Trophoblast cell (in vitro differentiated cells and primary cell): Measurements from ENCODE around the gene OBSCN.

Source experiments
- DNase-seq, 2 donors: peaks; one replicate each; pipeline ENCODE4 v3.0.0-alpha.2; 2016
- H2AFZ ChIP-seq: 2 replicates; pipeline ENCODE4 v1.6.1; 2013; ENCODE audit warnings: low read length, moderate library complexity, mild to moderate bottlenecking; ENCODE audit not compliant: insufficient read depth, poor library complexity
- H2AK5ac ChIP-seq: 2 replicates; pipeline ENCODE4 v1.6.1; 2013; ENCODE audit warnings: mild to moderate bottlenecking, low read length
- H2BK120ac ChIP-seq: 2 replicates; pipeline ENCODE4 v1.6.1; 2013; ENCODE audit warnings: low read length, mild to moderate bottlenecking, moderate library complexity; ENCODE audit not compliant: insufficient read depth, poor library complexity
- H2BK12ac ChIP-seq: 2 replicates; pipeline ENCODE4 v1.6.1; 2013; ENCODE audit warnings: mild to moderate bottlenecking, low read length, moderate library complexity
- H2BK5ac ChIP-seq: 2 replicates; pipeline ENCODE4 v1.6.1; 2013; ENCODE audit warnings: low read length, low read depth, moderate library complexity, mild to moderate bottlenecking; ENCODE audit not compliant: poor library complexity
- H3K14ac ChIP-seq: 2 replicates; pipeline ENCODE4 v1.6.1; 2013; ENCODE audit warnings: mild to moderate bottlenecking, low read length
- H3K18ac ChIP-seq: 2 replicates; pipeline ENCODE4 v1.6.1; 2013; ENCODE audit warnings: mild to moderate bottlenecking, low read length
- H3K23ac ChIP-seq: 2 replicates; pipeline ENCODE4 v1.6.1; 2013; ENCODE audit warnings: low read length
- H3K27ac ChIP-seq: 2 replicates; pipeline ENCODE4 v1.5.1; 2013; ENCODE audit warnings: low read depth, mild to moderate bottlenecking, inconsistent platforms, low read length, moderate library complexity
- H3K27me3 ChIP-seq: 2 replicates; pipeline ENCODE4 v1.6.1; 2013; ENCODE audit warnings: inconsistent platforms, mild to moderate bottlenecking, low read length, moderate library complexity; ENCODE audit not compliant: insufficient read depth
- H3K36me3 ChIP-seq, 2 experiments: 1 replicate in 1 of 2; 2 replicates in 1 of 2; pipeline ENCODE4 v1.6.1; 2013; ENCODE audit warnings: low read length in 2 of 2, mild to moderate bottlenecking in 2 of 2, moderate library complexity in 1 of 2; ENCODE audit not compliant: insufficient read depth in 2 of 2, control insufficient read depth in 1 of 2
- H3K4ac ChIP-seq: 2 replicates; pipeline ENCODE4 v1.6.1; 2013; ENCODE audit warnings: low read depth, mild to moderate bottlenecking, low read length, moderate library complexity
- H3K4me1 ChIP-seq, 2 experiments: 1 replicate in 1 of 2; 2 replicates in 1 of 2; pipeline ENCODE4 v1.6.1; 2013; ENCODE audit warnings: low read length in 2 of 2, mild to moderate bottlenecking in 2 of 2, moderate library complexity in 1 of 2; ENCODE audit not compliant: insufficient read depth in 2 of 2, control insufficient read depth in 1 of 2
- H3K4me2 ChIP-seq: 2 replicates; pipeline ENCODE4 v1.6.1; 2013; ENCODE audit warnings: inconsistent platforms, mild to moderate bottlenecking, low read length, moderate library complexity
- H3K4me3 ChIP-seq: 2 replicates; pipeline ENCODE4 v1.5.1; 2013; ENCODE audit warnings: mild to moderate bottlenecking, low read depth, low read length, inconsistent platforms
- H3K79me1 ChIP-seq: one replicate; pipeline ENCODE4 v1.6.1; 2013; ENCODE audit warnings: low read length
- H3K79me2 ChIP-seq: 2 replicates; pipeline ENCODE4 v1.6.1; 2013; ENCODE audit warnings: low read length, mild to moderate bottlenecking; ENCODE audit not compliant: control insufficient read depth, insufficient read depth, poor library complexity
- H3K9ac ChIP-seq: 2 replicates; pipeline ENCODE4 v1.6.1; 2013; ENCODE audit warnings: mild to moderate bottlenecking, low read length
- H3K9me3 ChIP-seq: 2 replicates; pipeline ENCODE4 v1.6.1; 2013; ENCODE audit warnings: low read depth, mild to moderate bottlenecking, control low read depth, inconsistent platforms, low read length; ENCODE audit not compliant: insufficient read depth
- H4K12ac ChIP-seq: 2 replicates; pipeline ENCODE4 v1.6.1; 2013; ENCODE audit warnings: low read depth, mild to moderate bottlenecking, low read length, moderate library complexity
- H4K8ac ChIP-seq: 2 replicates; pipeline ENCODE4 v1.6.1; 2013; ENCODE audit warnings: low read depth, mild to moderate bottlenecking, low read length, moderate library complexity
- H4K91ac ChIP-seq: one replicate; pipeline ENCODE4 v1.6.1; 2013; ENCODE audit warnings: low read depth, mild to moderate bottlenecking, low read length, moderate library complexity
- WGBS: extraction: QIAGEN DNeasy Blood & Tissue Kit; methylation state at CpG from one replicate; pipeline ENCODE4 v1.1.7; 2013; ENCODE audit warnings: missing lambda C conversion rate; ENCODE audit not compliant: insufficient read length, insufficient coverage; ENCODE audit errors: extremely low coverage; 5-methylcytosine and 5-hydroxymethylcytosine counted together

Gene OBSCN

DNA sequence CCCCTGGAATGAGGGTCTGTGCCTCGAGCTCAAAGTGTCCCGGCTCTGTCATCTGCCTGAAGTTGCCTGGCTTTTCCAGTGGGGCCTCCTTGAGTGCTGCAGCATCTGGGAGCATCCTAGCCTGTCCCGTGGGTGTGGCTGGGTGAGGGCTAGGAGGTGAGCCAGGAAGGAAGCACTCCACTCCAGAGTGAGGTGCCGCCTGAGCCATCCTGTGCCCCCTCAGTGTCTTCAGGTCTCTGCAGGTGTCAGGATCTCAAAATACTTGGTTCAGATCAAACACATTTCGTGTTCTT lies 30.7 kb upstream of the OBSCN start:
- H3K27me3 ChIP-seq: no peaks in the 10 kb centered on the region
- no peak overlapping the region for H3K4me2 ChIP-seq
- no peak overlapping the region for H3K9ac ChIP-seq
- H3K23ac ChIP-seq: no peak overlapping the region
- H3K4ac ChIP-seq: no peak overlapping the region
- no peak overlapping the region for H3K18ac ChIP-seq
- no peak overlapping the region for H3K4me3 ChIP-seq
- no peak overlapping the region for H2BK12ac ChIP-seq
- no peak overlapping the region for H4K91ac ChIP-seq
- no peak for DNase-seq
- no peak overlapping the region for H4K12ac ChIP-seq
- no peak overlapping the region for H2BK120ac ChIP-seq
- H3K9me3 ChIP-seq: peaks cover 10% of the 10 kb centered on the region
- no peak overlapping the region for H2AFZ ChIP-seq
- H3K79me2 ChIP-seq: no peaks in the 10 kb centered on the region
- no CpG with 5 or more reads among the region's 5 CpGs for WGBS
- H3K27ac ChIP-seq: no peak overlapping the region
- no peak overlapping the region for H2AK5ac ChIP-seq
- no peak overlapping the region for H2BK5ac ChIP-seq
- H3K14ac ChIP-seq: no peak overlapping the region
- H3K4me1 ChIP-seq: peaks cover 0 to 5% of the 10 kb centered on the region in 2 experiments
- H4K8ac ChIP-seq: no peak overlapping the region
- H3K36me3 ChIP-seq: peaks cover 0 to 3% of the 10 kb centered on the region in 2 experiments
- H3K79me1 ChIP-seq: no peaks in the 10 kb centered on the region

DNA sequence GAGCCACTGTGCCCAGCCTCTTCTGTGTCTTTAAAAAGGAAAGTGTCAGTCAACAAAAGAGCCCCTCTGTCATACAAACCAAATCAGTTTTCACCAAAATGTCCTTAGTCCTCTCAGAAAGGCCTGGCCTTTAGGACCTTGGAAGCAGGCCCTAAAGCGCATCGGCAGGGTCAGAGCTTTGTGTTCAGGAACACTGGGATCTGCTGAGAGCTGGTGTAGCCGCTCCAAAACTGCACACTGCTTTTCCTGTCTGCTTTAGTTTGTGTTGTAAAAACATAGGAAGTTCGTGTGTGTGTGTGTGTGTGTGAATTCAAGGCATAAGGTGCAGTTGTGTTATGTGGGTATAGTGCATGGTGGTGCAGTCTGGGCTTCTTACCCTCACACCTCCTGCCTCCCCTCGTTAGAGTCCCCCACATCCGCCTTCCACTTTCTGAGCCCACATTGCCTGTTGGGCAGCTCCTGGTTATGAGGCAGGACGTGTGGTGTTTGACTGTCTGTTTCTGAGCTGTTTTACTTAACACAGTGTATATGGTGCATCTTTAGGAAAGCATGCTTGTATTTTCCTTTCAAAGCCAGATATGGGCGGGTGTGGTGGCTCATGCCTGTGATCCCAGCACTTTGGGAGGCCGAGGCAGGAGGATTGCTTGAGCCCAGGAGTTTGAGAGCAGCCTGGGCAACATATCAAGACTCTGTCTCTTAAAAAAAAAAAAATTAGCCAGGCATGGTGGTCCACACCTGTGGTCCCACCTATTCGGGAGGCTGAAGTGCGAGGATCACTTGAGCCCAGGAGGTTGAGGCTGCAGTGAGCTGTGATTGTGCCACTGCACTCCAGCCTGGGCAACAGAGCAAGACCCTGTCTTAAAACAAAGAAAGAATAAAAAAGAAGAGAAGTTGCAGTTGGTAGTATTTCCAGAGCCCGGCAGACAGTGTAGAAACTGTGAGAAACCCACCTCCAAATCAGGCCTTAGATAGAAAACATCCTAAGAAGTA lies 29.8 kb upstream of the OBSCN start:
- WGBS: no CpG with 5 or more reads among the region's 12 CpGs
- Histone ChIP-seq H2BK12ac (no peak overlapping the region), H4K8ac (no peak overlapping the region), H3K79me2 (no peaks in the 10 kb centered on the region), H3K9me3 (peaks cover 6% of the 10 kb centered on the region), H4K91ac (no peak overlapping the region), H3K4me3 (no peak overlapping the region), H3K18ac (no peak overlapping the region), H3K4me1 (peaks cover 0 to 5% of the 10 kb centered on the region in 2 experiments), H3K27me3 (no peaks in the 10 kb centered on the region), H2BK5ac (no peak overlapping the region), H2AFZ (no peak overlapping the region), H3K27ac (no peak overlapping the region), H3K4ac (no peak overlapping the region), H3K9ac (no peak overlapping the region), H2BK120ac (no peak overlapping the region), H3K14ac (no peak overlapping the region), H2AK5ac (no peak overlapping the region), H3K4me2 (no peak overlapping the region), H3K36me3 (peaks cover 0 to 3% of the 10 kb centered on the region in 2 experiments), H4K12ac (no peak overlapping the region), H3K23ac (no peak overlapping the region), H3K79me1 (no peaks in the 10 kb centered on the region)
- DNase-seq: no peak

DNA sequence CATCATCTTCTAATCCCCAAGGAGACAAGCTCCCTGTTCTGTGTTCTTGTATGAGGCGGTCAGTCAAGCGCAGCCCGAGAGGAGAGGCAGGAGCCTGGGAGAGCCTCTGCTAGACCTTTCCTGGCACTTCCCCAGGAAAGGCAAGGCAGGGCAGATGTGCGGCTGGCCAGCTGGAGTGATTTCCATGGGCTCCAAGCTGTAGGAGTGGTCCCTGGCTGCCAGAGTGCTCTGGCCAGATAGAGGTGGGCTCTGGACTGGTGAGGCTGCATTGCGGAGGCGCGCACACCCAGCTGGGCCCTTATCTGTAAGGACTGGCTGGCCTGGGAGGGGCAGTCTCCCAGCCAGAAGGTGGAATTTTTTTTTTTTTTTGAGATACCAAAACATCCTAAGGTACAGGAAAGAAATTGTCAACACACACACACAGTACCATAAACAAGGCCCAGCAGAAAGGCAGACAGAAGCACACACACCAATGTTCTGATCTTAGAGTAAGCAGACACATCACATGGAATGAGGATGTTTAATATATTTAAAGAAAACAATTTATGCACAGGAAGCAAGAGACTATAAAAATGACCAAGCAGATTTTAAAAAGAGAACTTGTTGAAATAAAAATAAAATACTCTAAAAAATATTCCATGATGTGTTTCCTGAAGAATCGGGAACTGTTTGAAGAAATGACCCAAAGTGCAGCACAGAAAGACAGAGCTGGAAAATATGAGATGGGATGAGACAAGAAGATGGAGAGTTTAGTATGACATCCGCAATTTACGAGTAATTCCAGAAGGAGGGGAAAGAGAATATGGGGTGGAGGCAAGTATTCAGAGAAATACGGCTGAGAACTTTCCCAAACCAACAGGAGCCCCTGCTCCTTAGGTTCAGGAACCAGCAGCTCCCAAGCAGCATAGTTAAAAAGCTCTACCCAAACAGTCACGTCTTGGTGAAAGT lies 28.8 kb upstream of the OBSCN start:
- no peak overlapping the region for H3K23ac ChIP-seq
- H3K4me3 ChIP-seq: no peak overlapping the region
- no peak overlapping the region for H2BK5ac ChIP-seq
- H3K9ac ChIP-seq: no peak overlapping the region
- H3K27ac ChIP-seq: no peak overlapping the region
- H3K4me1 ChIP-seq: no peaks in the 10 kb centered on the region
- no peak overlapping the region for H2BK120ac ChIP-seq
- no peak overlapping the region for H3K4ac ChIP-seq
- no CpG with 5 or more reads among the region's 12 CpGs for WGBS
- H3K4me2 ChIP-seq: no peak overlapping the region
- no peak for DNase-seq
- H4K91ac ChIP-seq: no peak overlapping the region
- H3K14ac ChIP-seq: no peak overlapping the region
- H2BK12ac ChIP-seq: no peak overlapping the region
- no peak overlapping the region for H2AK5ac ChIP-seq
- H3K18ac ChIP-seq: no peak overlapping the region
- H3K27me3 ChIP-seq: no peaks in the 10 kb centered on the region
- H3K79me1 ChIP-seq: no peaks in the 10 kb centered on the region
- H3K79me2 ChIP-seq: no peaks in the 10 kb centered on the region
- peaks cover 0 to 3% of the 10 kb centered on the region in 2 experiments for H3K36me3 ChIP-seq
- H4K12ac ChIP-seq: no peak overlapping the region
- H3K9me3 ChIP-seq: peaks cover 2% of the 10 kb centered on the region
- H4K8ac ChIP-seq: no peak overlapping the region
- H2AFZ ChIP-seq: no peak overlapping the region

DNA sequence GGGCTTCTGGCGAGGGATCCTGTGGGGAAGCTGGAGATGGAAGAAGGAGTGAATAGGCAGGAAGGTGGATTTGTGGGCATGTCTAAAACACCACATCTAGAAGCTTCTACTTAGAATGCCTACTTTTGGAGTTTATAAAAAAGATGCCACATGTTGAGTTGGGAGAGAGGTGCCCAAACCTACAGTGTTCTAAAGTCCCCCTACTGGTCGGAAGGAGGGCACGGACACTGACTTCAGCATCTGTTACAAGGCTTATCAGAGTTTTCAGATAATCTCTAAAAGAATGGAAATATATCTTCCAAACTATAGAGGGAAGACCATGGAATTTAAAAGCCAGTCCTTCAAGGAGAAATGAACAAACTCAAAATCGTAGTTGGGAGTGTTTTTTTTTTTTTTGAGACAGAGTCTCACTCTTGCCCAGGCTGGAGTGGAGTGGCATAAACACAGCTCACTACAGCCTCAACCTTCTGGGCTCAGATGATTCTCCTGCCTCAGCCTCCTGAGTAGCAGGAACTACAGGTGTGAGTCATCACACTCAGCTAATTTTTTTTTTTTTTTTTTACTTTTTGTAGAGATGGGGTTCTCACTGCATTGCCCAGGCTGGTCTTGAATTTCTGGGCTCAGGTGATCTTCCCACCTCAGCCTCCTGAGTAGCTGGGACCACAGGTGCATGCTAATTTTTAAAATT lies 27.4 kb upstream of the OBSCN start:
- Histone ChIP-seq H3K9me3 (no peaks in the 10 kb centered on the region), H2BK12ac (no peak overlapping the region), H3K4ac (no peak overlapping the region), H3K18ac (no peak overlapping the region), H4K12ac (no peak overlapping the region), H3K27me3 (no peaks in the 10 kb centered on the region), H3K4me2 (no peak overlapping the region), H3K4me3 (no peak overlapping the region), H3K23ac (no peak overlapping the region), H3K14ac (no peak overlapping the region), H3K36me3 (no peaks in the 10 kb centered on the region), H4K8ac (no peak overlapping the region), H3K79me1 (no peaks in the 10 kb centered on the region), H2BK5ac (no peak overlapping the region), H2AK5ac (no peak overlapping the region), H3K27ac (no peak overlapping the region), H3K9ac (no peak overlapping the region), H3K4me1 (no peaks in the 10 kb centered on the region), H4K91ac (no peak overlapping the region), H2BK120ac (no peak overlapping the region), H2AFZ (no peak overlapping the region), H3K79me2 (no peaks in the 10 kb centered on the region)
- WGBS: no CpG with 5 or more reads among the region's 4 CpGs
- DNase-seq: peak in 1 of 2 donors; percentile 21
